GM20000 (cell line): ENCODE data around the gene TBC1D22B.
"Not testable (repeated sequence)": the region's sequence is repeated elsewhere in the genome, so short reads cannot be mapped to it uniquely, and the experiment has no call there.

ENCODE experiments used
- DNase-seq: peaks from one replicate; pipeline ENCODE4 v3.0.0; 2012; ENCODE audit warnings: low spot score
- CTCF ChIP-seq: IDR thresholded peaks from 2 replicates; pipeline ENCODE4 v1.5.1; 2012; ENCODE audit warnings: mild to moderate bottlenecking, control low read depth; ENCODE audit errors: extremely low read depth, missing control alignments

TBC1D22B gene

GRCh38 chr6:37304766-37305165 is 47.2 kb downstream of the TBC1D22B start:
- TF ChIP-seq CTCF = no peak
- DNase-seq = no peak

- TF ChIP-seq CTCF = no peak
- no peak for DNase-seq
These were observed 48.4 kb downstream of the TBC1D22B start for GRCh38 chr6:37305841-37306425.

GRCh38 chr6:37306624-37307222 is 49.2 kb downstream of the TBC1D22B start:
- no peak for DNase-seq
- no peak for TF ChIP-seq CTCF

GRCh38 chr6:37307484-37307883 is 49.9 kb downstream of the TBC1D22B start:
- not testable (repeated sequence) for DNase-seq

- no peak for DNase-seq
These were observed 50.7 kb downstream of the TBC1D22B start for GRCh38 chr6:37308069-37308815.

GRCh38 chr6:37309046-37309445 is 51.5 kb downstream of the TBC1D22B start:
- DNase-seq = no peak
- TF ChIP-seq CTCF = no peak

More at GRCh38 chr6:37308069-37308815, 50.7 kb downstream of the TBC1D22B start:
- TF ChIP-seq CTCF = no peak

GRCh38 chr6:37309692-37310091 is 52.1 kb downstream of the TBC1D22B start:
- no peak for DNase-seq
- TF ChIP-seq CTCF = no peak

GRCh38 chr6:37310966-37311365 is 53.4 kb downstream of the TBC1D22B start:
- no peak for DNase-seq
- TF ChIP-seq CTCF = no peak
